ENCODE measurements around the gene SERINC3. TPM values are rescaled to one million over a fixed set of nuclear protein-coding genes. Genes with fewer than 3 reads are reported as not detected.
"Not testable (repeated sequence)": the region's sequence is repeated elsewhere in the genome, so short reads cannot be mapped to it uniquely, and the experiment has no call there.

Gene SERINC3
- total and polyA plus RNA-seq, 3 donors from 2014 or later: 163 to 263 (median 181) TPM

- H3K4me3 ChIP-seq: peak overlapping the region; percentile 76 to 92
- intact Hi-C loops (cut with DNase I; ENCODE audit: low total_unique reads): loop anchor here (10.0 kb wide), 2 partner anchors 49 to 139 kb away; partner anchors contain the start of gene SERINC3
- peak overlapping the region; percentile 93 to 95 for H3K27ac ChIP-seq
- no peaks in the 10 kb centered on the region for H3K36me3 ChIP-seq (ENCODE audit: low read depth, missing control alignments)
- H3K9me3 ChIP-seq: no peaks in the 10 kb centered on the region
- TF ChIP-seq CTCF (IDR thresholded peaks at IDR 0.05) (no peak), POLR2A (IDR thresholded peaks at IDR 0.05) (no peak)
- H3K27me3 ChIP-seq: no peaks in the 10 kb centered on the region
- H3K4me1 ChIP-seq: peaks cover 7% of the 10 kb centered on the region
- WGBS, 2 donors: 0 to 12% methylated on average over 2 of the region's 2 CpGs
- no peak for DNase-seq
Observed at GRCh38 chr20:44475372-44475693, 46.5 kb downstream of the SERINC3 start.

GRCh38 chr20:44472283-44472682, 49.6 kb downstream of the SERINC3 start:
- peaks cover 15% of the 10 kb centered on the region for H3K4me1 ChIP-seq
- WGBS, 2 donors: 85 to 89% methylated on average over 9 of the region's 9 CpGs
- H3K36me3 ChIP-seq (ENCODE audit: low read depth, missing control alignments); H3K9me3 ChIP-seq; H3K4me3 ChIP-seq; H3K27ac ChIP-seq; H3K27me3 ChIP-seq; DNase-seq: not testable (repeated sequence)
- intact Hi-C loops (cut with DNase I; ENCODE audit: low total_unique reads): loop anchor here (10.0 kb wide), 2 partner anchors 53 to 143 kb away; partner anchors contain the start of gene SERINC3

- DNase-seq: no peak
- TF ChIP-seq CTCF (IDR thresholded peaks at IDR 0.05) (peak in 2 of 3 experiments; percentile 12 to 33), POLR2A (IDR thresholded peaks at IDR 0.05) (no peak)
- H3K36me3 ChIP-seq (ENCODE audit: low read depth, missing control alignments): no peaks in the 10 kb centered on the region
- H3K9me3 ChIP-seq: no peaks in the 10 kb centered on the region
- H3K4me3 ChIP-seq: no peak overlapping the region
- 65 to 74% methylated on average over 2 of the region's 2 CpGs for WGBS, 2 donors
- peaks cover 22% of the 10 kb centered on the region for H3K4me1 ChIP-seq
- intact Hi-C loops (cut with DNase I; ENCODE audit: low total_unique reads): loop anchor here (10.0 kb wide), 2 partner anchors 53 to 143 kb away; partner anchors contain the start of gene SERINC3
- H3K27me3 ChIP-seq: no peaks in the 10 kb centered on the region
- no peak overlapping the region for H3K27ac ChIP-seq
Observed at GRCh38 chr20:44471481-44471882, 50.4 kb downstream of the SERINC3 start.

GRCh38 chr20:44470327-44470726, 51.5 kb downstream of the SERINC3 start:
- H3K27ac ChIP-seq: no peak overlapping the region
- DNase-seq: no peak
- no peaks in the 10 kb centered on the region for H3K36me3 ChIP-seq (ENCODE audit: low read depth, missing control alignments)
- no peaks in the 10 kb centered on the region for H3K27me3 ChIP-seq
- H3K4me3 ChIP-seq: no peak overlapping the region
- 75 to 77% methylated on average over 5 of the region's 5 CpGs for WGBS, 2 donors
- no peaks in the 10 kb centered on the region for H3K9me3 ChIP-seq
- peaks cover 27% of the 10 kb centered on the region for H3K4me1 ChIP-seq
- intact Hi-C loops (cut with DNase I; ENCODE audit: low total_unique reads): loop anchor here (10.0 kb wide), 2 partner anchors 54 to 144 kb away; partner anchors contain the start of gene SERINC3
- TF ChIP-seq POLR2A (IDR thresholded peaks at IDR 0.05): no peak

- H3K9me3 ChIP-seq: no peaks in the 10 kb centered on the region
- no peak overlapping the region for H3K4me3 ChIP-seq
- intact Hi-C loops (cut with DNase I; ENCODE audit: low total_unique reads): no loop called here
- H3K27ac ChIP-seq: peak overlapping the region; percentile 63 to 70
- 80 to 87% methylated on average over 8 of the region's 8 CpGs for WGBS, 2 donors
- peaks cover 22% of the 10 kb centered on the region for H3K4me1 ChIP-seq
- no peaks in the 10 kb centered on the region for H3K36me3 ChIP-seq (ENCODE audit: low read depth, missing control alignments)
- no peak for DNase-seq
- no peaks in the 10 kb centered on the region for H3K27me3 ChIP-seq
- TF ChIP-seq CTCF (IDR thresholded peaks at IDR 0.05): no peak
- TF ChIP-seq POLR2A (IDR thresholded peaks at IDR 0.05): no peak
Observed at GRCh38 chr20:44468044-44468782, 53.7 kb downstream of the SERINC3 start.

Data from testis (tissue), 3 donors.